ENCODE measurements around the gene HEATR9.

The HEATR9 gene

GRCh38 chr17:35868737-35869136 is at the start of gene HEATR9:
Gene HEATR9, minus strand, starts transcription at chr17:35868891. Its CDS starts 149 bp downstream, at chr17:35868742.
- H3K4me3 ChIP-seq (ENCODE audit: control insufficient read depth, low read depth, low read length), result no peak within 1 kb of the TSS
- DNase-seq (ENCODE audit: low read depth), result no peak
- no peak for TF ChIP-seq CTCF (IDR thresholded peaks at IDR 0.05; ENCODE audit: control insufficient read depth, insufficient read depth, low read depth, low read length, missing control alignments)

GRCh38 chr17:35917519-35918213 is 49.0 kb upstream of the HEATR9 start:
- DNase-seq (ENCODE audit: low read depth), result no peak
- no peak for TF ChIP-seq CTCF (IDR thresholded peaks at IDR 0.05; ENCODE audit: control insufficient read depth, insufficient read depth, low read depth, low read length, missing control alignments)
- no peak overlapping the region for H3K4me3 ChIP-seq (ENCODE audit: control insufficient read depth, low read depth, low read length)

GRCh38 chr17:35915153-35915964 is 46.7 kb upstream of the HEATR9 start:
- no peak for DNase-seq (ENCODE audit: low read depth)
- no peak for TF ChIP-seq CTCF (IDR thresholded peaks at IDR 0.05; ENCODE audit: control insufficient read depth, insufficient read depth, low read depth, low read length, missing control alignments)
- H3K4me3 ChIP-seq (ENCODE audit: control insufficient read depth, low read depth, low read length), result no peak overlapping the region

GRCh38 chr17:35914354-35914753 is 45.7 kb upstream of the HEATR9 start:
- no peak for TF ChIP-seq CTCF (IDR thresholded peaks at IDR 0.05; ENCODE audit: control insufficient read depth, insufficient read depth, low read depth, low read length, missing control alignments)
- DNase-seq (ENCODE audit: low read depth), result no peak
- no peak overlapping the region for H3K4me3 ChIP-seq (ENCODE audit: control insufficient read depth, low read depth, low read length)

GRCh38 chr17:35913609-35914008 is 44.9 kb upstream of the HEATR9 start:
- no peak for TF ChIP-seq CTCF (IDR thresholded peaks at IDR 0.05; ENCODE audit: control insufficient read depth, insufficient read depth, low read depth, low read length, missing control alignments)
- H3K4me3 ChIP-seq (ENCODE audit: control insufficient read depth, low read depth, low read length), result no peak overlapping the region
- no peak for DNase-seq (ENCODE audit: low read depth)

- no peak for DNase-seq (ENCODE audit: low read depth)
- H3K4me3 ChIP-seq (ENCODE audit: control insufficient read depth, low read depth, low read length), result no peak overlapping the region
- TF ChIP-seq CTCF (IDR thresholded peaks at IDR 0.05; ENCODE audit: control insufficient read depth, insufficient read depth, low read depth, low read length, missing control alignments), result no peak
Observed at GRCh38 chr17:35912942-35913341, 44.3 kb upstream of the HEATR9 start.

All from AG09309 (cell line).